GM19324 (cell line): ENCODE data around the gene MFN2.
"Not testable (repeated sequence)": the region's sequence is repeated elsewhere in the genome, so short reads cannot be mapped to it uniquely, and the experiment has no call there.

ENCODE experiments used
- ATAC-seq: cut with Tn5 transposase; IDR thresholded peaks from one replicate; pipeline ENCODE4 v1.9.1; 2021; ENCODE audit warnings: mild to moderate bottlenecking, moderate library complexity; ENCODE audit not compliant: unreplicated experiment, low FRiP score

MFN2 gene

GRCh38 chr1:12044187-12044877 is 64.1 kb downstream of the MFN2 start:
- not testable (repeated sequence) for ATAC-seq

- ATAC-seq, result no peak
These were observed 66.5 kb downstream of the MFN2 start for GRCh38 chr1:12046749-12047119.

- peak; percentile 56 for ATAC-seq
These were observed 67.1 kb downstream of the MFN2 start for GRCh38 chr1:12047120-12047876.

GRCh38 chr1:12048372-12048771 is 68.1 kb downstream of the MFN2 start:
- no peak for ATAC-seq

GRCh38 chr1:12049616-12050015 is 69.4 kb downstream of the MFN2 start:
- ATAC-seq, result no peak

- no peak for ATAC-seq
These were observed 71.1 kb downstream of the MFN2 start for GRCh38 chr1:12051361-12051760.

- peak; percentile 61 for ATAC-seq
These were observed 71.8 kb downstream of the MFN2 start for GRCh38 chr1:12052008-12052573.

GRCh38 chr1:12052997-12053686 is 72.9 kb downstream of the MFN2 start:
- no peak for ATAC-seq

- no peak for ATAC-seq
These were observed 73.7 kb downstream of the MFN2 start for GRCh38 chr1:12053752-12054548.

GRCh38 chr1:12055259-12055658 is 75.0 kb downstream of the MFN2 start:
- no peak for ATAC-seq

GRCh38 chr1:12056331-12056841 is 76.1 kb downstream of the MFN2 start:
- ATAC-seq, result no peak

GRCh38 chr1:12057382-12057781 is 77.1 kb downstream of the MFN2 start:
- no peak for ATAC-seq

GRCh38 chr1:12057940-12058687 is 77.9 kb downstream of the MFN2 start:
- ATAC-seq, result no peak

GRCh38 chr1:12059226-12059625 is 79.0 kb downstream of the MFN2 start:
- ATAC-seq, result no peak

- ATAC-seq, result no peak
These were observed 79.6 kb downstream of the MFN2 start for GRCh38 chr1:12059722-12060464.

GRCh38 chr1:12060500-12060899 is 80.3 kb downstream of the MFN2 start:
- no peak for ATAC-seq
